Endothelial cell of umbilical vein (primary cell): Measurements from ENCODE around the gene MROH8. TPM values are rescaled to one million over a fixed set of nuclear protein-coding genes. Genes with fewer than 3 reads are reported as not detected.

ENCODE experiments used
- BruUV-seq: library from RNA; stranded (reverse); fragments of 400-500 nt; replicated peaks from 2 replicates; lab custom pipeline; 2021; lab: Mats Ljungman, UMichigan
- CTCF ChIA-PET: fragments of 300-600, 350-600 bp; sonication (Branson Sonifier 250); formaldehyde crosslinking; loops from one replicate; lab custom pipeline; 2021; ENCODE audit warnings: antibody characterized with exemption, inconsistent platforms; lab: Charles Lee
- POLR2A ChIA-PET: fragments of 300-600, 350-600 bp; sonication (Branson Sonifier 250); formaldehyde crosslinking; loops from one replicate; lab custom pipeline; 2021; ENCODE audit warnings: antibody characterized with exemption, inconsistent platforms; lab: Charles Lee
- DNase-seq: peaks from one replicate; pipeline ENCODE4 v3.0.0-alpha.2; 2011; ENCODE audit warnings: low read depth, low spot score
- FAIRE-seq: peaks from 2 replicates; lab custom pipeline; 2011; peaks lifted over from hg19 to GRCh38; lab: Jason Lieb, UNC
- H2AFZ ChIP-seq: 2 replicates; pipeline ENCODE4 v1.6.0; 2012; ENCODE audit warnings: low read depth, low read length, control low read depth, inconsistent platforms
- H3K27ac ChIP-seq: 2 replicates; pipeline ENCODE4 v1.5.1; 2011; ENCODE audit warnings: low read depth, mild to moderate bottlenecking, control low read depth, low read length, moderate library complexity; ENCODE audit not compliant: insufficient read depth
- H3K27me3 ChIP-seq, 2 experiments: 2 replicates each; pipeline versions ENCODE4 v1.6.0 to v1.6.1; 2011; ENCODE audit warnings: low read length in 2 of 2, mixed read lengths in 1 of 2; ENCODE audit not compliant: control insufficient read depth in 2 of 2, insufficient read depth in 2 of 2
- H3K36me3 ChIP-seq, 2 experiments: 2 replicates in 1 of 2; 3 replicates in 1 of 2; pipeline ENCODE4 v1.5.1; 2011; ENCODE audit warnings: low read length in 2 of 2, mild to moderate bottlenecking in 1 of 2, moderate library complexity in 1 of 2; ENCODE audit not compliant: control insufficient read depth in 2 of 2, insufficient read depth in 2 of 2; ENCODE audit errors: extremely low read depth in 1 of 2
- H3K4me1 ChIP-seq: 3 replicates; pipeline ENCODE4 v1.5.1; 2011; ENCODE audit warnings: mild to moderate bottlenecking, low read length; ENCODE audit not compliant: control insufficient read depth, insufficient read depth; ENCODE audit errors: extremely low read depth
- H3K4me2 ChIP-seq: 2 replicates; pipeline ENCODE4 v1.6.1; 2011; ENCODE audit warnings: low read length, control low read depth, mixed read lengths; ENCODE audit not compliant: insufficient read depth
- H3K4me3 ChIP-seq, 3 experiments: fragments of 200-600 bp in 1 of 3; sonication (generic), shearing (Covaris generic) in 1 of 3; replicated peaks in 1 of 3; 2 replicates each; pipeline ENCODE4 v1.5.1; 2011 to 2016; ENCODE audit warnings: control low read depth in 3 of 3, low read length in 3 of 3, mild to moderate bottlenecking in 2 of 3, inconsistent platforms in 1 of 3, low read depth in 1 of 3, moderate library complexity in 1 of 3; ENCODE audit not compliant: insufficient read depth in 1 of 3
- H3K79me2 ChIP-seq: 2 replicates; pipeline ENCODE4 v1.6.0; 2012; ENCODE audit warnings: low read length, inconsistent platforms; ENCODE audit not compliant: control insufficient read depth, insufficient read depth
- H3K9ac ChIP-seq: replicated peaks from 2 replicates; pipeline ENCODE3; 2011; ENCODE audit warnings: low read length, control low read depth; ENCODE audit not compliant: insufficient read depth; ENCODE audit errors: extremely low read depth
- H3K9me1 ChIP-seq: replicated peaks from 3 replicates; pipeline ENCODE4 v1.6.0; 2011; ENCODE audit warnings: mild to moderate bottlenecking, low read length; ENCODE audit not compliant: control insufficient read depth, insufficient read depth; ENCODE audit errors: extremely low read depth
- H3K9me3 ChIP-seq: replicated peaks from 2 replicates; pipeline ENCODE4 v1.5.1; 2012; ENCODE audit warnings: low read length, inconsistent platforms; ENCODE audit not compliant: control insufficient read depth, insufficient read depth
- H4K20me1 ChIP-seq: replicated peaks from 2 replicates; pipeline ENCODE3; 2011; ENCODE audit warnings: mild to moderate bottlenecking, low read length; ENCODE audit not compliant: control insufficient read depth, insufficient read depth; ENCODE audit errors: extremely low read depth
- EZH2 ChIP-seq: IDR thresholded peaks from 2 replicates; pipeline ENCODE4 v1.6.1; 2012; ENCODE audit warnings: borderline replicate concordance, low read depth, mild to moderate bottlenecking, moderate library complexity, low read length, inconsistent platforms; ENCODE audit not compliant: severe bottlenecking
- FOS ChIP-seq: IDR thresholded peaks from 2 replicates; pipeline ENCODE4 v1.6.1; 2011; ENCODE audit warnings: mild to moderate bottlenecking, low read length, moderate library complexity, borderline replicate concordance; ENCODE audit not compliant: insufficient read depth
- GATA2 ChIP-seq: IDR thresholded peaks from 2 replicates; pipeline ENCODE4 v1.7.0; 2011; ENCODE audit warnings: low read depth, mild to moderate bottlenecking, moderate library complexity, mixed read lengths, low read length; ENCODE audit not compliant: insufficient read length, insufficient read depth
- JUN ChIP-seq: IDR thresholded peaks from 2 replicates; pipeline ENCODE4 v1.6.1; 2011; ENCODE audit warnings: borderline replicate concordance, low read depth; ENCODE audit not compliant: insufficient read length, insufficient read depth
- MYC ChIP-seq: IDR thresholded peaks from one replicate; pipeline ENCODE4 v1.6.1; 2011; ENCODE audit warnings: mild to moderate bottlenecking, low read depth, low read length
- POLR2A ChIP-seq: IDR thresholded peaks from 2 replicates; pipeline ENCODE4 v1.6.1; 2012; ENCODE audit warnings: low read depth, mild to moderate bottlenecking, control low read depth, low read length
- POLR2AphosphoS5 ChIP-seq: IDR thresholded peaks from 2 replicates; pipeline ENCODE4 v1.6.1; 2012; ENCODE audit warnings: low read depth, mild to moderate bottlenecking, control low read depth, low read length, moderate library complexity; ENCODE audit not compliant: insufficient read depth
- dilution Hi-C: fragments of 300-500 bp; cut with MboI; formaldehyde crosslinking; loops from one replicate; pipeline ENCODE4 v1.15.0; 2019; ENCODE audit warnings: low sequenced_read_pairs; ENCODE audit not compliant: extremely low pct_ligation_motif_present
- intact Hi-C: fragments of 100-400 bp; cut with micrococcal nuclease; formaldehyde crosslinking; loops from one replicate; pipeline ENCODE4 v1.10.0; 2022
- polyA plus RNA-seq, 4 experiments: library from polyadenylated mRNA; depleted of rRNA in 3 of 4; stranded (reverse) in 3 of 4; unstranded in 1 of 4; fragments of >200 nt; gene quantifications; 2 replicates each; pipeline versions ENCODE4 v1.2.1 to v1.2.3, GENCODE V29; 2011 to 2012; ENCODE audit warnings: missing spikeins in 1 of 4
- total RNA-seq: library from RNA; stranded (reverse); gene quantifications from 2 replicates; pipeline ENCODE4 v1.2.3, GENCODE V29; 2021
- TF ChIP-seq, protein P1 (sequence below): IDR thresholded peaks from 2 replicates; pipeline ENCODE4 v1.6.1; 2011; ENCODE audit not compliant: insufficient read depth, insufficient read length
- TF ChIP-seq, protein P2 (sequence below), 2 donors: IDR thresholded peaks; 1 replicate in 1 of 2; 2 replicates in 1 of 2; pipeline ENCODE4 v1.5.1; 2011; ENCODE audit warnings: low read length in 2 of 2, mild to moderate bottlenecking in 2 of 2, moderate library complexity in 2 of 2, control low read depth in 1 of 2, inconsistent platforms in 1 of 2, low read depth in 1 of 2; ENCODE audit not compliant: insufficient read depth in 1 of 2; ENCODE audit errors: extremely low read depth in 1 of 2

The MROH8 gene
- total and polyA plus RNA-seq, 2 donors (not counting 3 experiments of a cell fraction or from before 2014, with no cell fraction given), result 1.3 to 1.5 TPM

DNA sequence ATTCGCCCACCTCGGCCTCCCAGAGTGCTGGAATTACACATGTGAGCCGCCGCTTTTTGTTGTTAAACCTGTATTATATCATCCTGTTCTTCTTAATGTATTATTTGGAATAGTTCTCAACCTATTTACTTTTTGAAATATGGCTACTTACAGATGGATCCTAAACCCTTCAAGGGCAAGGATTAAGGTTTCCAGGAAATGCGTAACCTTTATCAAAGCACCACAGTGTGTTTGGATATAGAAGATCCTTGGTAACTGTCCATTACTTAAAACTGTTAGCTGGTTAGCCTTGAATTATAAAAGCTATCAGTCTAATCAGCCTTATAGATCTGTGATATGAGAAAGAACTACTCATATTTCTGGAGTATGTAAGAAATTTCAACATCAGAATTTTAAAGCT, 12.5 kb downstream of the MROH8 start:
- peaks cover 0 to 2% of the 10 kb centered on the region in 2 experiments for H3K27me3 ChIP-seq
- FAIRE-seq, result no peak
- H2AFZ ChIP-seq, result no peak overlapping the region
- H3K4me2 ChIP-seq, result no peak overlapping the region
- dilution Hi-C loops, result no loop called here
- BruUV-seq, result no TSS peak
- H4K20me1 ChIP-seq, result no peaks in the 10 kb centered on the region
- intact Hi-C loops, result no loop called here
- no peak overlapping the region for H3K27ac ChIP-seq
- DNase-seq, result no peak
- H3K9me3 ChIP-seq, result no peaks in the 10 kb centered on the region
- POLR2A ChIA-PET, result no interaction called here
- CTCF ChIA-PET, result interaction anchor here (0.8 to 1.1 kb wide), 4 partner anchors 11 to 35 kb away, joined by 3 to 4 read pairs (median 4); no protein-coding TSS in a partner anchor
- no peaks in the 10 kb centered on the region for H3K79me2 ChIP-seq
- H3K9ac ChIP-seq, result no peak overlapping the region
- no peaks in the 10 kb centered on the region for H3K36me3 ChIP-seq
- no peaks in the 10 kb centered on the region for H3K9me1 ChIP-seq
- H3K4me1 ChIP-seq, result no peaks in the 10 kb centered on the region
- H3K4me3 ChIP-seq, result no peak overlapping the region
- no peak for TF ChIP-seq EZH2
- TF ChIP-seq GATA2, result no peak
- TF ChIP-seq JUN, result no peak
- TF ChIP-seq POLR2AphosphoS5, result no peak
- TF ChIP-seq, protein P1, sequence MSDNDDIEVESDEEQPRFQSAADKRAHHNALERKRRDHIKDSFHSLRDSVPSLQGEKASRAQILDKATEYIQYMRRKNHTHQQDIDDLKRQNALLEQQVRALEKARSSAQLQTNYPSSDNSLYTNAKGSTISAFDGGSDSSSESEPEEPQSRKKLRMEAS, result no peak
- no peak for TF ChIP-seq POLR2A
- TF ChIP-seq, protein P2, sequence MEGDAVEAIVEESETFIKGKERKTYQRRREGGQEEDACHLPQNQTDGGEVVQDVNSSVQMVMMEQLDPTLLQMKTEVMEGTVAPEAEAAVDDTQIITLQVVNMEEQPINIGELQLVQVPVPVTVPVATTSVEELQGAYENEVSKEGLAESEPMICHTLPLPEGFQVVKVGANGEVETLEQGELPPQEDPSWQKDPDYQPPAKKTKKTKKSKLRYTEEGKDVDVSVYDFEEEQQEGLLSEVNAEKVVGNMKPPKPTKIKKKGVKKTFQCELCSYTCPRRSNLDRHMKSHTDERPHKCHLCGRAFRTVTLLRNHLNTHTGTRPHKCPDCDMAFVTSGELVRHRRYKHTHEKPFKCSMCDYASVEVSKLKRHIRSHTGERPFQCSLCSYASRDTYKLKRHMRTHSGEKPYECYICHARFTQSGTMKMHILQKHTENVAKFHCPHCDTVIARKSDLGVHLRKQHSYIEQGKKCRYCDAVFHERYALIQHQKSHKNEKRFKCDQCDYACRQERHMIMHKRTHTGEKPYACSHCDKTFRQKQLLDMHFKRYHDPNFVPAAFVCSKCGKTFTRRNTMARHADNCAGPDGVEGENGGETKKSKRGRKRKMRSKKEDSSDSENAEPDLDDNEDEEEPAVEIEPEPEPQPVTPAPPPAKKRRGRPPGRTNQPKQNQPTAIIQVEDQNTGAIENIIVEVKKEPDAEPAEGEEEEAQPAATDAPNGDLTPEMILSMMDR (IDR thresholded peaks at IDR 0.05; ENCODE audit: extremely low read depth in 1 of 2, insufficient read depth in 1 of 2, low read depth in 1 of 2, low read length in 2 of 2), result no peak
- no peak for TF ChIP-seq MYC
- no peak for TF ChIP-seq FOS
